Endometrial microvascular endothelial cells (primary cell): ENCODE results near the gene PRG3. TPM values are rescaled to one million over a fixed set of nuclear protein-coding genes. Genes with fewer than 3 reads are reported as not detected.

Experiments
- in situ Hi-C: cut with HindIII; loops from 2 replicates; pipeline ENCODE4 v1.10.0; 2017; ENCODE audit warnings: low sequenced_read_pairs, low pct_unique_long_range_greater_than_20kb; ENCODE audit errors: inconsistent ontology term
- total RNA-seq: library from RNA; depleted of rRNA; stranded (reverse); fragments of >200 nt; gene quantifications from one replicate; pipeline ENCODE4 v1.2.3, GENCODE V29; 2015; ENCODE audit errors: inconsistent ontology term

The PRG3 gene
- total RNA-seq, 1 donor from 2014 or later, result not detected

GRCh38 chr11:57392763-57393105, 11.8 kb upstream of the PRG3 start:
- in situ Hi-C loops, result no loop called here

DNA sequence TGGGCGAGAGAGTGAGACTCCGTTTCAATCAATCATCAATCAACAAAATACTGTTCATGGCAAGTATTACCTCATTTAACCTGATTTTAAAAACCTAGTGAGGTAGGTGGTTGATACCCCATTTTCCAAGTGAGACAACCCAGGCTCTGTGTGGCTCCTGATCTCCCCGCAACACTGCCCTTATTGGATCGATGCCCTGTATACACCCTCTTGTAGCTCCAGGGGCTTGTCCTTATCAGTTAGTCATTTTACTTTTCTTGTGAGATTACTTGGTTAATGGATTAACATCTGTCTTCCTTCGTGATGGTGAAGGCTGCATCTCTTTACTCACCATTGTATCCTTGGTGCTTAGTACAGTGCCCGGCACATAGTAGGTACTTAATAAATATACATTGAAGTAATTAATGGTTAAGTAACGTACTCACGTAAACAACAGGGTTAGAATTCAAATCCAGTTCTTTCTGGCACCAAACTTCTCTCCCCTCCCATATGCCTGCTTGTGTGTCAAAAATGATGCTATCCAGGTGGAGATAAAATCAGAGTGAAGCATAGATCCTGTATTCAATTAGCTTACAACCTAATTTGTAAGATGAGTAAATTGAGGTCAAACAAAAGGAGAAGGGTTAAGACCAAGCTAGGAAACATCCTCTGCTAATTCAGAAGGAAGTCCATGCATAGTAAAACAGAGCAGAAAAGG, 11.3 kb upstream of the PRG3 start:
- in situ Hi-C loops, result no loop called here

DNA sequence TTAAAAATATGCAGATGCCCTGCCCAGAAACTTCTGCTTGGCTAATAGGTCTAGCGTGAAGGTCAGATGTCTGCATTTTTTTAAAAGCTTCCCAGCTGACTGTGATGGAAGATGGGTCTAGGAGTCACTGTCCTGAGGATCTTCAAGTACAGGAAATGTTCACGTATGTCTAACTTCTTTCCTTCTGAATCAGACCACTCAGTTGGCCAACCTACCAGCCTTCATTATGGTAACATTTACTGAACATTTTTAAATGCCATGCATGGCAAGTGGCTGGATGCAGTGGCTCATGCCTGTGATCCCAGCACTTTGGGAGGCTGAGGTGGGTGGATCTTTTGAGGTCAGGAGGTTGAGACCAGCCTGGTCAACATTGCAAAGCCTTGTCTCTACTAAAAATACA, 10.6 kb upstream of the PRG3 start:
- in situ Hi-C loops, result no loop called here

GRCh38 chr11:57391111-57391510, 10.2 kb upstream of the PRG3 start:
- in situ Hi-C loops, result no loop called here

DNA sequence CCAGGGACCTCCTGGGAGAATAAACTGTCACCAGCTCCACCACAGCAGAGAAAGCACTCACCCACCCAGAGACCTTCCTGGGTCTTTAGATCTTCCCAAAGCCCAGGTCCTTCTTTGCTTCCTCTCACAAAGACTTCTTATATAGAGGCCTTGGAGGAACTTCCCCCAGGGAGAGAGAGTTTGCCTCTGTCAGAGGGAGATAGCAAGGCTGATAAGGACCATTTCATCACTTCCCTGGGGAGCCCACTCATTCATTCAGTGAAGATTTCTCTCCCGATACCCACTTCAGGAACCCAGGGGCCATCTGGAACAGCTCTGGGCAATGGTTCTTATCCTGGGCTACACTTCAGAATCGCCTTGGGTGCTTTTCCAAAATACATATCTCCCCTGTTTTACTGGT, 9.6 kb upstream of the PRG3 start, which contains the start of gene PRG2:
PRG2 (minus strand) TSS at position 116 of the 400 bp plus-strand sequence. CDS start 706 bp downstream, outside the sequence.
- in situ Hi-C loops, result no loop called here

GRCh38 chr11:57387289-57388030, 6.5 kb upstream of the PRG3 start:
- in situ Hi-C loops, result no loop called here

GRCh38 chr11:57386178-57386940, 5.4 kb upstream of the PRG3 start:
- in situ Hi-C loops, result no loop called here

DNA sequence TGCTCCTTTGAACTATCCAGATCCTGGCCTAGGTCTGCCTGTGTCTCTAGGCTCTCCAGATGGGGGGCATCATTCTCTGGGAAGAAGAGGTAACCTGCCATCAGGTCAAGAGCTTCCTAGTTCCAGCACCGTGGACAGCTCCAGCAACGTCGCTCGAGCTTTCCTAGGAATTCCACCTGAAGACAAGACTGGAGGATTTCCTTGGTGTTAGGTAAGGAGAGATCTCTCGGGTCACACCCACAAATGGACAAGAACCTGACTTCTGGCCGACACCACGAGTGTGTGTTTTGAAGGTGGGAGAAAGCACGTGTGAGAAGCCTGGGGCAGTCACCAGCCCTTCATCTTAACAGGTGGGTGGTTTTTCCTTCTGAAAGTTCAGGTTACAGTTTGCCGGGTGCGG, 1.2 kb downstream of the PRG3 start:
- in situ Hi-C loops, result no loop called here

DNA sequence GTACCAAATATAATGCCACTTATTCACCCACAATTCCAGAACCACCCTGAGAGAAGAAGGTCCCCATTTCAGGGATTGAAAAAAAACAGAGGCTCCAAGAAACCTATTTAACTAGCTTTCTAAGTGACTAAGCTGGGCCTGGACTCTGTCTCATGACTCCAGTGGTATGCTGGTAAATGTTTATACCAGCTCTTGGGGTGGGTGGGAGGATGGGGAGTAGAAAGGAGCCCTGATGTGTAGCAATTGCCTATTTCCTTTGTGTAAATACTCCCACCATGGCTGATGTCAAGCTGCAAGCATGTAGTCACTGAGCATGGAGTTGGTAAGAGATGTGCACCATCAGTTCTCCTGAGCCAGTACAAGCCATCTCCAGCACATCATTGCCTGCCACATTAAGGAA, 2.8 kb downstream of the PRG3 start:
- in situ Hi-C loops, result no loop called here

DNA sequence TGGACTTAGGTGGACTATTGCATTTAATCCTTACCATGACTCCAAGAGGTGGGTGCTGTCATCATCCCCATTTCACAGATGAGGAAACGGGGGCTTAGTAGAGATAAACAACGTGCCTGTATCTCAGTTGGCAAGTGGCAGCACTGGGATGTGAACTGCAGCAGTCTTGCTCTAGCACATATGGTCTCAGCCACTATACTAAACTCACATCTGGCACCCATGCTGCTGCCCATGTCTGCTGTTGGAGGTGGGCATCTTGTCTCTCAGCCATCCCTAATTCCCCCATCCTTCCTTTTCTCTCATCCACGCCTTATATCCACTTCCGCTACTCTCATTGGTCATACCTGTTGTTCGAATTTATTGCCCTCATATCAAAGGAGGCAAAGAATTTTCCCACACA, 3.8 kb downstream of the PRG3 start:
- in situ Hi-C loops, result no loop called here

GRCh38 chr11:57376095-57377090, 4.6 kb downstream of the PRG3 start:
- in situ Hi-C loops, result no loop called here

DNA sequence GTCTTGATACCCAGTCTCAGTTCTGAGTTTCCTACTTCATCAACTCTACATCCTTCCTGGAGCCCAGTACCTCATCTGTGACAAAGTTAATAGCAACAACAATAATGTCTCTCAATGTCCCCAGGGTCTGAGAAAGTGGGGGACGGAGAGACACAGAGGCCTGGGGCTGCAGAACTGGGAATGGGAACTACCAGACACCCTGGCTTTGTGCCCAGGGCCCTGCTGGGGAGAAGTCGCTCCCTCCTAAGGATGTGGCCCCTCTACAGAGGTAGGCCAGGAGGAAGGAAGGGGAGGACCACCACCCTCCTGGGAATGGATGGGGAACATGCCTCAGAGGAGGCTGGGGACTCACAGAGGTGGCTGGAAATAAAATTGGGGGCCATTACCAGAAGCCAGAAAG, 5.5 kb downstream of the PRG3 start:
- in situ Hi-C loops, result no loop called here

GRCh38 chr11:57374966-57375365, 6.0 kb downstream of the PRG3 start:
- in situ Hi-C loops, result no loop called here

GRCh38 chr11:57373146-57373545, 7.8 kb downstream of the PRG3 start:
- in situ Hi-C loops, result no loop called here

DNA sequence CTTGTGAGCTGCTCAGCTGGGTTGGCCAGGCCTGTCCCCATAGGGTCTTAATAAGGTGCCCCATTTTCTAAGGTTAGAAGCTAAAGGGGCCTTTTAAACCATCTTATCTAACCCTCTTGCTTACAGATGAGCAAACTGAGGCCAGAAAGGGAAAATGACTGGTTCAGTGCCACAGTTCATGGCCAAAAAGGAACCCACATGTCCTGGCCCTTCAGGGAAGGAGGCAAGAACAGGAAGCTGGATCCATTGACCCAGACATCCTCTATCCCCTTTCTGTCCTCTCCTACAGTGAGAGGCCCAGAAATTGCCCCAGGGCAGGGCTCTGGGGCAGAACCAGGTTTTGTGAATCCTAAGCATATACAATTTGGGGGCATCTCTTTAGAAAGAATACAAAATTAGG, 10.0 kb downstream of the PRG3 start:
- in situ Hi-C loops, result no loop called here

DNA sequence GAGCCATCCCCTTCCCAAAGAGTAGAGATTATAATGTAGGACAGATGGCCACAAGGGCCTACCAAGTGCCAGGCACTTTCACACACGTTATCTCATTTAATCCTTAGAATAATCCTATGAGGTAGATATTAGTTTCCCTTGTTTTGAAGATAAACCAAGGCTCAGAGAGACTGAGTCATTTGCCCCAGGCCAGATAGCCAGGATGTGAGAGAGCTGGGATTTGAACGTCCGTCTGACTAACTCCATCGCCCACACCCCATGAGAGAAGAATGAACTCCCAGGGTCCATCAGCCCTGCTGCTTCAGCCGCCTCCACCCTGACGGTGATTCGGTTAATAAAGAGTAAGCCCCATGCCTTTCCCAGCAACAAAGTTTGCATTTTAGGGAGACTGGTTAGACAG, 10.7 kb downstream of the PRG3 start:
- in situ Hi-C loops, result no loop called here

GRCh38 chr11:57368845-57369232, 12.1 kb downstream of the PRG3 start:
- in situ Hi-C loops, result no loop called here

- in situ Hi-C loops, result no loop called here
These were observed 12.7 kb downstream of the PRG3 start for GRCh38 chr11:57368106-57368844.
